HG03439 (cell line): ENCODE data around the gene RSL24D1.

Experiments used
- ATAC-seq: cut with Tn5 transposase; IDR thresholded peaks from one replicate; pipeline ENCODE4 v1.9.1; 2021; ENCODE audit warnings: mild to moderate bottlenecking, moderate library complexity; ENCODE audit not compliant: unreplicated experiment

The RSL24D1 gene

DNA sequence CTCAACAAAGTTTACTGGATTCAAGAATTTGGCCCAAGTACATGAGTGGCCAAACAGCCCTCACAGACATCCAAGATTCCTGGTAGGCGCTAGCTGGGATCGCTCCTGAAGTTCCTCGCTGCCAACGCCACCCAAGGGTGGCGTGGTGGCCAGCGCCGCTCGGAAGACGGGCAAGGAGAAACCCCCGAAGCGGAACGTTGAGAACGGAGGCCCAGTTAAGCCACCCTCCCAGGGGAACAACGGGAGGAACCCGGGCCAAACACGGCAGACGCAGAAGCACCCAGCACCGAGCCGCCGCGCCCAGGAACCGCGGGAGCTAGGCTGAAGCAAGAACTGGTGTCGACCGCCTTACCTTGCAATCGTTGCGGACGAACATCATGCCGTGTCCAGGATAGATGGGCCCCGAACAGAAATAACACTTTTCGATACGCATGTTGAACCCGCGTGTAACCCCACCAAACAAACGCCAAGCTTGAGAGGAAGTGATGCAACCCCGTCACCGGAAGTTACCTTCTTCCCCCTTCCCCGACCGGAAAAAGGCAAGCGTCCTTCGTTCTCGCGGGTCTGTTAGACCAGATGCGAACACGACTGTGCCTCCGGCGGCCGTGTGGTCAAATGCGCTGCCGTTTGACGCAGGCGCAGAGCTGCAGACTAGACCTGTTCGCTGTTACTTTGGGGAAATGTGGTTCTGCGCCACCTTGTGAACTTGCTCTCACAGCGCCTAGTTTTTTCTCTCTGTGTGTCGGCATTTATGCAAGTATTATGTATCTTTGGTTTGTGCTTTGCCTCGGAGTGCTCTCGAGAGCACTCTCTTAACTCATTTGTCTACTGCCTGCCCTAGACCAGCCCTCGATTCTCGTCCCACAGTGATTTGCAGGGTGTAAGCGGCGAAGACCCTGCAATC lies at the start of gene RSL24D1:
RSL24D1 (minus strand) TSS at position 484 of the 904 bp plus-strand sequence; CDS start at position 433, 51 bp downstream.
- ATAC-seq = peak; percentile 98

DNA sequence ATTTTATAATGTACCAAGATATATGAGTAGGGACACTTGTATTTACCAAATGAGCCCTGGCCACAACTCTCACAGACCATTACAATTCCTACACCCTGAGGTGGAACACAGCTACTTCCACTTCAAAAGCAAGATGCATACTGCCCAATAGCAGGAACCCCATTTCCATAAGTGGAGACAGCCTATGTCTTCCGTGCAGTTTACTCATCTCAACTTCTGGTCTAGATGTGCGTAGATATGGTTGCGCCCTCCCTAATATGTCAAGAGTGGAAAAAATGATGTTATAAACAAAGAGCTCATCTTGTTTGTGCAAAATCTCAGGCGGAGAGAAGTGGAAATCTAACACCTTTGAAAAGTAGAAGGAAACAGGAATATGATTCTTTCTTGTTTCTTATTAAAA lies 48.3 kb upstream of the RSL24D1 start:
- no peak for ATAC-seq

GRCh38 chr15:55241891-55242290 lies 45.1 kb upstream of the RSL24D1 start:
- ATAC-seq = no peak

GRCh38 chr15:55241186-55241585 lies 44.4 kb upstream of the RSL24D1 start:
- ATAC-seq = no peak

DNA sequence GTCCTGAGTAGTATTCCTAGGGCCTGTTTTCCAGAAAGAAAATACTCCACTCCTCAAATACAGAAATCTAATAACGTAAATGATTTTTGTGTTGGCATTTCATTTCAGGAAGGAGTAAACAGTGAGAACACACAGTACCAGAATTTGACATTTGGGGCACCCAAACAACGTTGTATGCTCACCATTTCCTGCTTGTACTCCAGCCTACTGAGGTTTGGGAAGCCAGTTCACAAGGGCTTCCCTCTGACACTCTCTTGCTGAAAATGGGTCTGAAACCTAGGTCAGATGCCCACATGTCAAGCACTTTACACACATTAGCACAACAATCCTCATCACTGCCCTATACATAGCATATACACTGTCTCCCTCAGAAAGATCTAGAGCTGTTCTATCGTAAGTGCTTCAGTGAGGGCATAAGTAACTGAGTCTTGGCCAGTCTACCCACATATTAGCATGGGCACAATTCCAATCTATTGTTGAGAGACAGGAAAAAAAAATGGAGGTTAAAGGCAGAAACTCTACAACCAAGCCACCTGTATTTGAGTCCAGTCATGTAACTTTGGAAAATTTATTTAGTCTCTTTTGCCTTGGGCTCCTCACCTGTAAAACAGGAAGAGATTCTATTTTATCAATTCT lies 43.5 kb upstream of the RSL24D1 start:
- ATAC-seq = no peak

GRCh38 chr15:55239440-55240124 lies 42.8 kb upstream of the RSL24D1 start:
- ATAC-seq = no peak

DNA sequence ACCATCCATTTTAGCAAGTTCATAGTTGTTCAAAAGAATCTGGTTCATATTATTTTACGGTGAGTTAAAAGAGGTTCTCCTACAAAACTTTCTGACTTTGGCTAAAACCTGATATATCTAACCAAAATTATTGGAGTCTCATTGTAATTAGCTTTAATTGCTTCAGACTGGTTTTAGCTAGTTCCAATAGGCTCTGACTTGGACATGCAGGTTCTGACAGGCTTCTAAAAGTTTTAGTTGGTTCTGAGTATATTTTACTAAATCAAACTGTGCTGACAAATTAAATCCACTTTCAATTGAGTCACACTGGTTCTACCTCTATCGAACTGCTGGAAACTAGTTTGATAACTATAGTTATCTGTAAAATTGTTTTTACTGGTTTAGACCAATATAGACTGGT lies 42.1 kb upstream of the RSL24D1 start:
- ATAC-seq = no peak

GRCh38 chr15:55237219-55238130 lies 40.7 kb upstream of the RSL24D1 start:
- no peak for ATAC-seq

- ATAC-seq = no peak
These were observed 38.9 kb upstream of the RSL24D1 start for GRCh38 chr15:55235546-55236036.

GRCh38 chr15:55234800-55235104 lies 38.0 kb upstream of the RSL24D1 start:
- ATAC-seq = no peak

GRCh38 chr15:55234104-55234799 lies 37.5 kb upstream of the RSL24D1 start:
- ATAC-seq = no peak

- no peak for ATAC-seq
These were observed 34.7 kb upstream of the RSL24D1 start for GRCh38 chr15:55231455-55231854.

DNA sequence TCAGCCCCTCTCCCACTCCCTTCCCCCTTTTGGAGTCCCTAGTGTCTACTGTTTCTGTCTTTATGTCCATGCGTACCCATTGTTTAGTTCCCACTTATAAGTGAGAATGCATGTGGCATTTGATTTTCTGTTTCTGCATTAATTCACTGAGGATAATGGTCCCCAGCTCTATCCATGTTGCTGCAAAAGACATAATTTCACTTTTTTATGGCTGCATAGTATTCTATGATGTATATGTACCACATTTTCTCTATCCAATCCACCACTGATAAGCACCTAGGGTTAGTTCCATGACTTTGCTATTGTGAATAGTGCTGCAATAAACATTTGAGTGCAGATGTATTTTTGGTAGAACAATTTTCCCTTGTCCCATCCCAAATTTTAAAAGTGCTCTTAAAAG lies 34.2 kb upstream of the RSL24D1 start:
- ATAC-seq = no peak

- no peak for ATAC-seq
These were observed 33.4 kb upstream of the RSL24D1 start for GRCh38 chr15:55230051-55230670.

DNA sequence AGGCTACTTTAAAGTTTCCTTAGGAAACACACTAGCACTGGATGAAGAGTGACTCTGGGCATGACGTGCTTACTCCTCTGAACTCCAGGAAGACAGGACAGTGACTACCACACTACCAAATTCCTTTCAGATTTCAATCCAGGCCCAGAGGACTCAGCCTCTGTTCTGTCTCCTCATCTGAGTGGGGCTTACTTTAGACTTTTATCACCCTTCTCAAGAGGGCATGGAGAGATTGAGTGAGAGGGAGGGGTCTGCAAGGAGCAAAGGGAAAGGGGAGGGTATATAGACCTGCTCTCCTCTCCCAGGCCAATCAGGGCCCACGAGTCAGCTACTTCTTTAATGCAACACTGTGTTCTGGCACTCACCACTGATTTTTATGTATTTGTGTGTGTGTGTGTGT lies 29.4 kb upstream of the RSL24D1 start:
- ATAC-seq = no peak

- ATAC-seq = no peak
These were observed 28.2 kb upstream of the RSL24D1 start for GRCh38 chr15:55224892-55225291.

DNA sequence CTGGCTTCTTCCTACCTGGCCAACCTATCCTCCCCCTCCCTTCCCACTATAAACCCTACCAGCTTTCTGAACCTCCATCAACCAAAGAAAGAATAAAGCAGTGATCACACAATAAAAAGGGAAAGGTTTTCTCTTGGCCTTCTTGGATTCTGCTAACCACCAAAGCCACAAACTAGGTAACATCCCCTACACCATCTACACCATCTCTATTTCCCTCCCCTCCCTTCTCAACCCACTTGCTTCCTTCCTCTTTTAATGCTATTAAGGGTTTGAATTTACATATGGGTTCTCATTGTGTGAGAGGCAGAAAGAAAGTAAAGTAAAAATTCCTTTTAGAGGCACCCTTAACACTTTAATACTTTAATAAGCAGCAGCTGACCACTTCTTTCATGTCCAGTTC lies 25.8 kb upstream of the RSL24D1 start:
- ATAC-seq = no peak

GRCh38 chr15:55221090-55222011 lies 24.6 kb upstream of the RSL24D1 start:
- no peak for ATAC-seq

- no peak for ATAC-seq
These were observed 23.9 kb upstream of the RSL24D1 start for GRCh38 chr15:55220606-55221005.
